ENCODE results near the gene CXCL8. TPM values are rescaled to one million over a fixed set of nuclear protein-coding genes. Genes with fewer than 3 reads are reported as not detected.

The CXCL8 gene
- total RNA-seq, 1 experiment from 2014 or later = 477 TPM

DNA sequence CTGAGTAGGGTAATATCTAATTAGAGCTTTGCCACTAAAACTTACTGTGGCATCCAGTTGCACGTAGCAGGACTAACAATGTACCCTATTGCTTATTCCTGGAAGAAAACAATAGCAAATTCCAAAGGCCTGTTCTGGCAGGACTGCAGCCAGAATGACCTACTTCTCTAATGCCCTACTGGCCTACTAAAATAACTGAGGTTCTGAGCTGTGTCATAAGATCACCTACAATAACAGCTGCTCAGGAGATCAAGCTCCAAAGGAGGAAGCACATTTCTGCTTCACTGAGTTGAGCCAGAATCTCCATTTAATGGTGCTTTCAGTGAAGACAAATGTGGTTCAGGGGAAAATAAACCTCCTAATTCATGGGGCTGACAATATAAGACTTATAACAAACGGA lies 42.2 kb upstream of the CXCL8 start:
- Histone ChIP-seq H3K36me3 (ENCODE audit: low read depth, low read length) (no peaks in the 10 kb centered on the region), H3K27me3 (ENCODE audit: low read length) (no peaks in the 10 kb centered on the region), H2AFZ (ENCODE audit: low read length) (no peak overlapping the region), H3K9me2 (replicated peaks; ENCODE audit: low read length) (no peaks in the 10 kb centered on the region), H3F3A (ENCODE audit: low read length, unreplicated experiment) (peaks cover 1% of the 10 kb centered on the region), H4K20me1 (ENCODE audit: low read length) (no peaks in the 10 kb centered on the region), H3K79me2 (ENCODE audit: low read length) (no peaks in the 10 kb centered on the region), H3K9ac (ENCODE audit: low read length) (no peak overlapping the region; the same call in 1 of the 2 replicates), H3K4me1 (ENCODE audit: insufficient read depth, low read length) (peaks cover 34% of the 10 kb centered on the region), H3K4me3 (ENCODE audit: low read length) (no peak overlapping the region), H3K27ac (ENCODE audit: low read length) (peak overlapping the region; percentile 26), H3K4me2 (ENCODE audit: low read length) (no peak overlapping the region), H3K9me3 (ENCODE audit: low read length) (no peaks in the 10 kb centered on the region)
- intact Hi-C loops (cut with micrococcal nuclease) = no loop called here
- TF ChIP-seq, protein P1, sequence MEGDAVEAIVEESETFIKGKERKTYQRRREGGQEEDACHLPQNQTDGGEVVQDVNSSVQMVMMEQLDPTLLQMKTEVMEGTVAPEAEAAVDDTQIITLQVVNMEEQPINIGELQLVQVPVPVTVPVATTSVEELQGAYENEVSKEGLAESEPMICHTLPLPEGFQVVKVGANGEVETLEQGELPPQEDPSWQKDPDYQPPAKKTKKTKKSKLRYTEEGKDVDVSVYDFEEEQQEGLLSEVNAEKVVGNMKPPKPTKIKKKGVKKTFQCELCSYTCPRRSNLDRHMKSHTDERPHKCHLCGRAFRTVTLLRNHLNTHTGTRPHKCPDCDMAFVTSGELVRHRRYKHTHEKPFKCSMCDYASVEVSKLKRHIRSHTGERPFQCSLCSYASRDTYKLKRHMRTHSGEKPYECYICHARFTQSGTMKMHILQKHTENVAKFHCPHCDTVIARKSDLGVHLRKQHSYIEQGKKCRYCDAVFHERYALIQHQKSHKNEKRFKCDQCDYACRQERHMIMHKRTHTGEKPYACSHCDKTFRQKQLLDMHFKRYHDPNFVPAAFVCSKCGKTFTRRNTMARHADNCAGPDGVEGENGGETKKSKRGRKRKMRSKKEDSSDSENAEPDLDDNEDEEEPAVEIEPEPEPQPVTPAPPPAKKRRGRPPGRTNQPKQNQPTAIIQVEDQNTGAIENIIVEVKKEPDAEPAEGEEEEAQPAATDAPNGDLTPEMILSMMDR (conservative IDR thresholded peaks at IDR 0.05; ENCODE audit: low read depth, low read length) = no peak
- TF ChIP-seq EZH2phosphoT487 (IDR thresholded peaks at IDR 0.05; ENCODE audit: borderline replicate concordance, low read length) = no peak
- no TSS peak for BruUV-seq (replicated peaks)
- peak; percentile 44 for DNase-seq
- POLR2A ChIA-PET (ENCODE audit: unreplicated experiment) = interaction anchor here (0.5 to 0.6 kb wide), 2 partner anchors 21 to 114 kb away, joined by 3 read pairs; no protein-coding TSS in a partner anchor
- CTCF ChIA-PET = interaction anchor here (0.5 kb wide), 1 partner anchor 64 kb away, joined by 3 read pairs; no protein-coding TSS in a partner anchor
- ATAC-seq = no peak; the same call in 1 of the 2 replicates

DNA sequence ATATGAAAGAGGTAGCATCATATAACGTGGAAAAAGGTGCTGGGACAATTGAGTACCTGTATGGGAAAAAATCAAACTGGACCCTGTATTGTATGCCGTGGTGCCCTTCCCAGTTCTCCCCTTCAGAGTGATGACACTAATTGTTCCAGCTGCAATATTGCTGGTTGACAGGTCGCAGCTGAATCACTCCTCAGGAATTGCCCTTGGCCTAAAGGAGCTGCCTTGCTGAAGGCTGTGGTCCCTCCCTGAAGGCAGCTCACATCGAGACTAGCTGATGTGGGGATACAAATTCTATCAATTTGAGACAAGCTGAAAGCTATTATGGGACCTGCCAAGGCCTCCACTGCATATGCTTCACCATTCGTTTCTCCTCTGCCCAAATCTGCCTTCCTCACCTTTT lies 39.3 kb upstream of the CXCL8 start:
- H3K9me3 ChIP-seq (ENCODE audit: low read length) = no peaks in the 10 kb centered on the region
- H3K4me3 ChIP-seq (ENCODE audit: low read length) = no peak overlapping the region
- no peaks in the 10 kb centered on the region for H3K79me2 ChIP-seq (ENCODE audit: low read length)
- H3K27ac ChIP-seq (ENCODE audit: low read length) = peak overlapping the region; percentile 96
- DNase-seq = peak; percentile 63
- H3K9me2 ChIP-seq (replicated peaks; ENCODE audit: low read length) = no peaks in the 10 kb centered on the region
- H3K27me3 ChIP-seq (ENCODE audit: low read length) = no peaks in the 10 kb centered on the region
- no peak overlapping the region for H3K4me2 ChIP-seq (ENCODE audit: low read length)
- no peaks in the 10 kb centered on the region for H3K36me3 ChIP-seq (ENCODE audit: low read depth, low read length)
- H3K9ac ChIP-seq (ENCODE audit: low read length) = peak overlapping the region; percentile 97; the same call in 1 of the 2 replicates
- peaks cover 17% of the 10 kb centered on the region for H3F3A ChIP-seq (ENCODE audit: low read length, unreplicated experiment)
- H4K20me1 ChIP-seq (ENCODE audit: low read length) = no peaks in the 10 kb centered on the region
- intact Hi-C loops (cut with micrococcal nuclease) = no loop called here
- no TSS peak for BruUV-seq (replicated peaks)
- TF ChIP-seq, protein P1 (conservative IDR thresholded peaks at IDR 0.05; ENCODE audit: low read depth, low read length) = no peak
- TF ChIP-seq EZH2 (IDR thresholded peaks at IDR 0.05; ENCODE audit: low read length, unreplicated experiment) (no peak), EZH2phosphoT487 (IDR thresholded peaks at IDR 0.05; ENCODE audit: borderline replicate concordance, low read length) (no peak)
- CTCF ChIA-PET = interaction anchor here (0.7 kb wide), 1 partner anchor 21 kb away, joined by 3 read pairs; no protein-coding TSS in a partner anchor
- POLR2A ChIA-PET (ENCODE audit: unreplicated experiment) = no interaction called here
- no peak for ATAC-seq
- peaks cover 56% of the 10 kb centered on the region for H3K4me1 ChIP-seq (ENCODE audit: insufficient read depth, low read length)
- H2AFZ ChIP-seq (ENCODE audit: low read length) = no peak overlapping the region

DNA sequence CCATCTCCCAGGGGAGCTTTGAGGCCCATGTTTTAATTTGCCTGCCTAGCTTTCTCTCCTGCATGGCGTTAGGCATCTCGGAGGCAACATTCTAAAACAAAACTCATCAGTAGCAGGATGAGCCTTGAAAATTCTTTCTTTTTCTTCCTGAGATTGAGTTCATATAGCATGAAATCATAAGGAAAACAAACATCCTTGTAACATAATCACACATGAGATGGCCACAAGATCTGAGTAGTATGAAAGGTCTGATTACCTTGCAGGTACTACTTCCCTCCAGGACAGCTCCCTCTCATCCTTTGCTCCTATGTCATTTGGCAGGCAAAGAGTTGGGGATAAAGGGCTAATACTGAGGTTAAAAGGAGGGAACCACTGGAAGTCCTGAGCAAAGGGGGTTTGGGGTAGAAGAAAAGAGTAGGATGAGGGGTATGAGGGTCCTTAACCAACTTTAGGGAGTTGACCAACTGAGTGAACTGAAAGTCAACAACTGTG lies 37.5 kb upstream of the CXCL8 start:
- TF ChIP-seq EZH2 (IDR thresholded peaks at IDR 0.05; ENCODE audit: low read length, unreplicated experiment) = no peak
- no peak for TF ChIP-seq EZH2phosphoT487 (IDR thresholded peaks at IDR 0.05; ENCODE audit: borderline replicate concordance, low read length)
- TF ChIP-seq, protein P1 (conservative IDR thresholded peaks at IDR 0.05; ENCODE audit: low read depth, low read length) = no peak
- intact Hi-C loops (cut with micrococcal nuclease) = no loop called here
- H3K4me1 ChIP-seq (ENCODE audit: insufficient read depth, low read length) = peaks cover 71% of the 10 kb centered on the region
- H3K9me2 ChIP-seq (replicated peaks; ENCODE audit: low read length) = no peaks in the 10 kb centered on the region
- ChIA-PET POLR2A (ENCODE audit: unreplicated experiment) (interaction anchor here (0.5 to 0.7 kb wide), 3 partner anchors 10 to 26 kb away, joined by 3 to 4 read pairs (median 4); no protein-coding TSS in a partner anchor), CTCF (no interaction called here)
- no peak overlapping the region for H3K4me3 ChIP-seq (ENCODE audit: low read length)
- peak overlapping the region; percentile 96 for H3K27ac ChIP-seq (ENCODE audit: low read length)
- no peaks in the 10 kb centered on the region for H4K20me1 ChIP-seq (ENCODE audit: low read length)
- no TSS peak for BruUV-seq (replicated peaks)
- no peak overlapping the region for H2AFZ ChIP-seq (ENCODE audit: low read length)
- H3K9ac ChIP-seq (ENCODE audit: low read length) = peak overlapping the region; percentile 97
- H3K27me3 ChIP-seq (ENCODE audit: low read length) = no peaks in the 10 kb centered on the region
- peaks cover 27% of the 10 kb centered on the region for H3F3A ChIP-seq (ENCODE audit: low read length, unreplicated experiment)
- DNase-seq (peak; percentile 86), ATAC-seq (peak; percentile 5)
- no peaks in the 10 kb centered on the region for H3K36me3 ChIP-seq (ENCODE audit: low read depth, low read length)
- H3K4me2 ChIP-seq (ENCODE audit: low read length) = peak overlapping the region; percentile 35
- no peaks in the 10 kb centered on the region for H3K9me3 ChIP-seq (ENCODE audit: low read length)
- H3K79me2 ChIP-seq (ENCODE audit: low read length) = no peaks in the 10 kb centered on the region
